OCI-LY3 (cell line): ENCODE data around the gene RAB39A.

ENCODE experiments used
- H2AFZ ChIP-seq: fragments of 200-600, 300-600 bp; shearing (Covaris generic); 2 replicates; pipeline ENCODE4 v1.6.0; 2014; ENCODE audit warnings: antibody characterized with exemption, low read depth, low read length
- H3K27ac ChIP-seq: fragments of 200-600, 300-600 bp; sonication (generic); 2 replicates; pipeline ENCODE4 v1.5.1; 2014; ENCODE audit warnings: mild to moderate bottlenecking, low read length, moderate library complexity, mixed read lengths
- H3K27me3 ChIP-seq: fragments of 200-600, 300-600 bp; sonication (generic); 2 replicates; pipeline ENCODE4 v1.6.1; 2014; ENCODE audit warnings: low read depth, low read length, mixed read lengths
- H3K36me3 ChIP-seq: fragments of 200-600, 300-600 bp; sonication (generic); replicated peaks from 2 replicates; pipeline ENCODE3; 2014; ENCODE audit warnings: low read depth, low read length, mixed read lengths
- H3K4me1 ChIP-seq: fragments of 300-600, 200-600 bp; sonication (generic); 2 replicates; pipeline ENCODE4 v1.6.1; 2014; ENCODE audit warnings: low read length, mixed read lengths
- H3K4me2 ChIP-seq: fragments of 200-600, 300-600 bp; sonication (generic); 2 replicates; pipeline ENCODE4 v1.6.1; 2014; ENCODE audit warnings: low read length, mixed read lengths
- H3K4me3 ChIP-seq: fragments of 300-600, 200-600 bp; sonication (generic); 2 replicates; pipeline ENCODE4 v1.5.1; 2014; ENCODE audit warnings: antibody characterized with exemption, mild to moderate bottlenecking, low read length, moderate library complexity
- H3K79me2 ChIP-seq: fragments of 300-600, 200-600 bp; shearing (Covaris generic); 2 replicates; pipeline ENCODE4 v1.6.1; 2014; ENCODE audit warnings: mild to moderate bottlenecking, low read length, mixed read lengths
- H3K9ac ChIP-seq: fragments of 300-600, 200-600 bp; shearing (Covaris generic); 2 replicates; pipeline ENCODE4 v1.6.0; 2014; ENCODE audit warnings: mild to moderate bottlenecking, low read length, moderate library complexity
- H3K9me3 ChIP-seq: fragments of 200-600, 300-600 bp; shearing (Covaris generic); 2 replicates; pipeline ENCODE4 v1.6.1; 2014; ENCODE audit warnings: low read length, mixed read lengths; ENCODE audit not compliant: insufficient read depth
- H4K20me1 ChIP-seq: fragments of 200-600, 300-600 bp; sonication (generic); 2 replicates; pipeline ENCODE4 v1.6.1; 2016; ENCODE audit warnings: low read length, mixed read lengths; ENCODE audit not compliant: insufficient read depth
- EZH2phosphoT487 ChIP-seq: fragments of 200-600 bp; shearing (Covaris generic); IDR thresholded peaks from 2 replicates; pipeline ENCODE4 v1.6.1; 2018; ENCODE audit warnings: antibody characterized with exemption, mixed run types, low read depth
- TF ChIP-seq, protein P1 (sequence below): fragments of 200-600, 300-600 bp; sonication (generic); IDR thresholded peaks from 2 replicates; pipeline ENCODE4 v1.5.1; 2014; ENCODE audit warnings: antibody characterized with exemption, low read length, low read depth

RAB39A gene

DNA sequence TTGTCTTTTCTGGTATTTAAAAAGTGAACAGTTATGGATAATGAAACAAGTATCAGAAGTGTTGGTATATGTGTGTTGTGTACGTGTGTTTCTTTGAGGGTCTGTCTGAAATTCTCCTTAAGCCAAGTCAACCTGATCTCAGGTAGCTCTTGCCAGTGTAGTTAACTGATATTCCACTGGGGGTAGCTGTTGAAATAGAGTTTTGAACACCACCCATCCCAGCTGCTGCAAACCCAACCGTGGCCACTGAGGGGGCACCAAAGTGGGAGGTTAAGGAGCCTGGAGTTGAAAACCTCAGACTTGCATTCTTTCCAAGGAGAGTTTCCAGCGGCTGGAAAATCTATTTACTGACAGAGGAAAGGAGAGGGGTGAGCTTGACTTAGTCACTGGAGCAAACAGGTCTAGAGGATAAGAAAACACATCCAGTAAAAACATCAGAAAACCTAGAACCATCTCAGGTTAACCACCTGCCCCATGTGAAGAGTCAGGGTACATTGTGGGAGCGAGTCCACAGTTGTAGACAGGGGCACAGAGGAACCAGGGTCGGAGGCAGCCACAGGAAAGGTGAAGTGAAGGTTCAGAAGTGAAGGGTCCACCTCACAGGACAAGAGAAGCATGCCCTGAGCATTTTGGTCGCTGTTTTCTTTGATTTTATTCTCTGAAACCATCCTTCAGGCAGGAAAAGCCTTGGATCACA lies 71.7 kb downstream of the RAB39A start:
- Histone ChIP-seq H3K4me1 (no peaks in the 10 kb centered on the region), H2AFZ (no peak overlapping the region), H3K4me2 (peak overlapping the region; percentile 22; the same call in 1 of the 2 replicates), H3K79me2 (no peaks in the 10 kb centered on the region), H4K20me1 (no peaks in the 10 kb centered on the region), H3K36me3 (no peaks in the 10 kb centered on the region), H3K27me3 (no peaks in the 10 kb centered on the region), H3K9ac (no peak overlapping the region), H3K4me3 (no peak overlapping the region), H3K27ac (no peak overlapping the region), H3K9me3 (no peaks in the 10 kb centered on the region)
- no peak for TF ChIP-seq EZH2phosphoT487
- TF ChIP-seq, protein P1, sequence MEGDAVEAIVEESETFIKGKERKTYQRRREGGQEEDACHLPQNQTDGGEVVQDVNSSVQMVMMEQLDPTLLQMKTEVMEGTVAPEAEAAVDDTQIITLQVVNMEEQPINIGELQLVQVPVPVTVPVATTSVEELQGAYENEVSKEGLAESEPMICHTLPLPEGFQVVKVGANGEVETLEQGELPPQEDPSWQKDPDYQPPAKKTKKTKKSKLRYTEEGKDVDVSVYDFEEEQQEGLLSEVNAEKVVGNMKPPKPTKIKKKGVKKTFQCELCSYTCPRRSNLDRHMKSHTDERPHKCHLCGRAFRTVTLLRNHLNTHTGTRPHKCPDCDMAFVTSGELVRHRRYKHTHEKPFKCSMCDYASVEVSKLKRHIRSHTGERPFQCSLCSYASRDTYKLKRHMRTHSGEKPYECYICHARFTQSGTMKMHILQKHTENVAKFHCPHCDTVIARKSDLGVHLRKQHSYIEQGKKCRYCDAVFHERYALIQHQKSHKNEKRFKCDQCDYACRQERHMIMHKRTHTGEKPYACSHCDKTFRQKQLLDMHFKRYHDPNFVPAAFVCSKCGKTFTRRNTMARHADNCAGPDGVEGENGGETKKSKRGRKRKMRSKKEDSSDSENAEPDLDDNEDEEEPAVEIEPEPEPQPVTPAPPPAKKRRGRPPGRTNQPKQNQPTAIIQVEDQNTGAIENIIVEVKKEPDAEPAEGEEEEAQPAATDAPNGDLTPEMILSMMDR = peak; percentile 55

DNA sequence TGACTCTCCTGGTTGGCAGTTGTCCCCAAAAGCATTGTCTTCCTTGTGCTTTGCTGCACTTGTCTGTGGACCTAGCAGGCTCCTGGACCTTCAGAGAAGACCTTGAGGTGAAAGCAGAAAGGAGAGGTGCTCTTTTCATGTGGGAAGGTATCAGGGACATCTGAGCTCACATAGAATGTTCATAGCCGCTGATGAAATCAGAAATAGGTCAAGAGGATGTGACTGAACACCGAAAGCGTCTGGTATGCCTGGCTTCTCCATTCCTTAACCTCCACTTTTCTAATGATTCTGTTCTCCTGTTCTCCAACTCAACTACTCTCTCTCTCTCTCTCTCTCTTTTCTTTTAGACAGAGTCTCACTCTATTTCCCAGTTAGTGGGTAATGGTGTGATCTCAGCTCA lies 74.2 kb downstream of the RAB39A start:
- Histone ChIP-seq H2AFZ (no peak overlapping the region), H3K9me3 (no peaks in the 10 kb centered on the region), H3K27ac (no peak overlapping the region), H3K4me3 (no peak overlapping the region), H3K9ac (no peak overlapping the region), H3K27me3 (no peaks in the 10 kb centered on the region), H3K36me3 (no peaks in the 10 kb centered on the region), H4K20me1 (no peaks in the 10 kb centered on the region), H3K4me2 (no peak overlapping the region), H3K4me1 (no peaks in the 10 kb centered on the region), H3K79me2 (no peaks in the 10 kb centered on the region)
- TF ChIP-seq, protein P1 = no peak
- no peak for TF ChIP-seq EZH2phosphoT487

DNA sequence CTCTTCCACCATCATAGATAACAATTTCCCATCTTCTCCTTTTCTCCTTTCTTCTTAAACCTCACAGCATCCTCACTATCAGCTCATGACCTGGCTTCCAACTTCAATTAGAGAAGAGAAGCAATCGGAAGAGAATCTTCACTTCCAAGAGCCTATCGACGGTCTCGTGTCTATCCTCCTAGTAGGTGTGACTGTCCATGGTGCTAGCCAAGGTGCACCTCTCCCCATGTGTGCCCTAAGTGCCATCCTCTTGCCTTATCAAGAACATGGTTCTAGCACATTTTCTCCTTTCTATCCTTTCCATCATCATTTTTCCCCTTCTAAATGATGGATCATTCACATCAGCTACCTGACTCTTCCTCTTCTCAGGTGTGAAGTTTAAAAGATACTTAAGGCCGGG lies 75.4 kb downstream of the RAB39A start:
- no peak overlapping the region for H3K4me3 ChIP-seq
- H3K27me3 ChIP-seq = no peaks in the 10 kb centered on the region
- no peak overlapping the region for H3K27ac ChIP-seq
- no peaks in the 10 kb centered on the region for H4K20me1 ChIP-seq
- H3K36me3 ChIP-seq = no peaks in the 10 kb centered on the region
- no peaks in the 10 kb centered on the region for H3K79me2 ChIP-seq
- H3K4me1 ChIP-seq = no peaks in the 10 kb centered on the region
- no peak overlapping the region for H2AFZ ChIP-seq
- TF ChIP-seq EZH2phosphoT487 = no peak
- TF ChIP-seq, protein P1 = no peak
- H3K4me2 ChIP-seq = no peak overlapping the region
- H3K9ac ChIP-seq = no peak overlapping the region
- H3K9me3 ChIP-seq = no peaks in the 10 kb centered on the region

DNA sequence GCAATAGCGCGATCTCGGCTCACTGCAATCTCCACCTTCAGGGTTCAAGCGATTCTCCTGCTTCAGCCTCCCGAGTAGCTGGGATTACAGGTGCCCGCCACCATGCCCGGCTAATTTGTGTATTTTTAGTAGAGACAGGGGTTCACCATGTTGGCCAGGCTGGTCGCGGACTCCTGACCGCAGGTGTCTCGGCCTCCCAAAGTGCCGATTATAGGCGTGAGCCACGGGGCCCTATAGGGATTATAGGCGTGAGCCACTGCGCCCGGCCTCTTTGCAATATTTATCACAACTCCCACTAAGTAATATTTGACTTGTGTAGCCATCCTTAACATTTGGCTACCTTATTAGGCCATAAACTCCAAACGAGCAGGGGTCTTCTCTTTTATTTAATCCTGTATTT lies 79.6 kb downstream of the RAB39A start:
- no peak overlapping the region for H3K27ac ChIP-seq
- H4K20me1 ChIP-seq = peaks cover under 1% of the 10 kb centered on the region; the same call in 1 of the 2 replicates
- H2AFZ ChIP-seq = no peak overlapping the region
- TF ChIP-seq EZH2phosphoT487 = no peak
- TF ChIP-seq, protein P1 = no peak
- no peak overlapping the region for H3K4me3 ChIP-seq
- no peaks in the 10 kb centered on the region for H3K36me3 ChIP-seq
- peaks cover 14% of the 10 kb centered on the region for H3K4me1 ChIP-seq
- no peaks in the 10 kb centered on the region for H3K9me3 ChIP-seq
- no peaks in the 10 kb centered on the region for H3K27me3 ChIP-seq
- no peak overlapping the region for H3K9ac ChIP-seq
- H3K4me2 ChIP-seq = no peak overlapping the region; the same call in 1 of the 2 replicates
- H3K79me2 ChIP-seq = peaks cover 41% of the 10 kb centered on the region
